DND-41 (cell line): Measurements from ENCODE around the gene ISG20L2.

ENCODE experiments used
- CTCF ChIP-seq: IDR thresholded peaks from 2 replicates; pipeline ENCODE4 v1.5.1; 2012; ENCODE audit warnings: borderline replicate concordance, low read length, moderate library complexity, mild to moderate bottlenecking; ENCODE audit not compliant: poor library complexity, severe bottlenecking; ENCODE audit errors: extremely low read depth
- EZH2 ChIP-seq: IDR thresholded peaks from 3 replicates; pipeline ENCODE4 v1.6.1; 2012; ENCODE audit warnings: borderline replicate concordance, low read depth, mild to moderate bottlenecking, moderate library complexity, low read length, inconsistent platforms; ENCODE audit not compliant: severe bottlenecking

GRCh38 chr1:156751757-156752481 is 23.4 kb upstream of the ISG20L2 start:
- TF ChIP-seq CTCF, result no peak
- TF ChIP-seq EZH2, result no peak
